DOHH2 (cell line): ENCODE data around the gene FCER1G.
A peak's percentile ranks its signal among the peaks of the same experiment; 100 is the strongest.

Experiments used
- H3F3A ChIP-seq: fragments of 200-600 bp; sonication (generic), shearing (Covaris generic); 2 replicates; pipeline ENCODE4 v1.6.0; 2016; ENCODE audit warnings: antibody characterized with exemption, mild to moderate bottlenecking; ENCODE audit not compliant: control insufficient read depth, insufficient read depth
- H3K27ac ChIP-seq: fragments of 200-600 bp; sonication (generic); 2 replicates; pipeline ENCODE4 v1.5.1; 2014; ENCODE audit warnings: low read depth, mild to moderate bottlenecking, low read length, moderate library complexity
- H3K27me3 ChIP-seq: fragments of 200-600 bp; sonication (generic); 2 replicates; pipeline ENCODE4 v1.6.1; 2014; ENCODE audit warnings: mild to moderate bottlenecking, low read length, mixed read lengths; ENCODE audit not compliant: control insufficient read depth
- H3K36me3 ChIP-seq: fragments of 200-600 bp; sonication (generic); 2 replicates; pipeline ENCODE4 v1.6.1; 2014; ENCODE audit warnings: mild to moderate bottlenecking, low read length, moderate library complexity, mixed read lengths; ENCODE audit not compliant: control insufficient read depth
- H3K4me1 ChIP-seq: fragments of 200-600 bp; sonication (generic); 2 replicates; pipeline ENCODE4 v1.6.1; 2014; ENCODE audit warnings: mild to moderate bottlenecking, low read length, mixed read lengths; ENCODE audit not compliant: control insufficient read depth
- H3K4me2 ChIP-seq: fragments of 200-600 bp; sonication (generic); 2 replicates; pipeline ENCODE4 v1.6.0; 2014; ENCODE audit warnings: mild to moderate bottlenecking, low read length, moderate library complexity
- H3K4me3 ChIP-seq: fragments of 200-600 bp; sonication (generic); 2 replicates; pipeline ENCODE4 v1.5.1; 2014; ENCODE audit warnings: mild to moderate bottlenecking, low read length, mixed read lengths
- H3K79me2 ChIP-seq: fragments of 200-600 bp; sonication (generic); 2 replicates; pipeline ENCODE4 v1.6.1; 2014; ENCODE audit warnings: mild to moderate bottlenecking, low read length, mixed read lengths; ENCODE audit not compliant: control insufficient read depth
- H3K9me2 ChIP-seq: fragments of 200-600 bp; sonication (generic); replicated peaks from 2 replicates; pipeline ENCODE4 v1.6.1; 2014; ENCODE audit warnings: mild to moderate bottlenecking, low read length, mixed read lengths; ENCODE audit not compliant: control insufficient read depth
- H3K9me3 ChIP-seq: fragments of 200-600 bp; sonication (generic); 2 replicates; pipeline ENCODE4 v1.6.1; 2014; ENCODE audit warnings: antibody characterized with exemption, low read length, mixed read lengths; ENCODE audit not compliant: control insufficient read depth, insufficient read depth
- H4K20me1 ChIP-seq: fragments of 200-600 bp; sonication (generic); 2 replicates; pipeline ENCODE4 v1.6.0; 2014; ENCODE audit warnings: low read depth, mild to moderate bottlenecking, antibody characterized with exemption, low read length, moderate library complexity; ENCODE audit not compliant: control insufficient read depth, insufficient read depth
- CTCF ChIP-seq: fragments of 200-600 bp; sonication (generic); IDR thresholded peaks from one replicate; pipeline ENCODE4 v1.5.1; 2014; ENCODE audit warnings: antibody characterized with exemption, mild to moderate bottlenecking, low read depth, low read length; ENCODE audit not compliant: poor library complexity, severe bottlenecking
- EZH2phosphoT487 ChIP-seq: fragments of 200-600 bp; sonication (generic); IDR thresholded peaks from 2 replicates; pipeline ENCODE4 v1.6.1; 2017; ENCODE audit warnings: borderline replicate concordance, mild to moderate bottlenecking, antibody characterized with exemption, low read length, moderate library complexity, mixed read lengths

Gene FCER1G

GRCh38 chr1:161190962-161191521 is 24.1 kb upstream of the FCER1G start:
- TF ChIP-seq CTCF, result no peak
- no peak for TF ChIP-seq EZH2phosphoT487
- Histone ChIP-seq H3K4me1 (peaks cover 41% of the 10 kb centered on the region), H3F3A (peaks cover 14% of the 10 kb centered on the region), H3K27ac (no peak overlapping the region), H3K4me3 (no peak overlapping the region), H3K36me3 (no peaks in the 10 kb centered on the region), H3K27me3 (no peaks in the 10 kb centered on the region), H4K20me1 (no peaks in the 10 kb centered on the region), H3K79me2 (no peaks in the 10 kb centered on the region), H3K9me3 (no peaks in the 10 kb centered on the region), H3K4me2 (no peak overlapping the region), H3K9me2 (no peaks in the 10 kb centered on the region)

GRCh38 chr1:161191971-161192370 is 23.1 kb upstream of the FCER1G start:
- H3F3A ChIP-seq, result 0 out of 2 replicates have a peak, but pooled peaks cover 6% of the 10 kb centered on the region
- H3K79me2 ChIP-seq, result no peaks in the 10 kb centered on the region
- H3K9me2 ChIP-seq, result no peaks in the 10 kb centered on the region
- no peaks in the 10 kb centered on the region for H4K20me1 ChIP-seq
- no peak for TF ChIP-seq CTCF
- no peak for TF ChIP-seq EZH2phosphoT487
- no peak overlapping the region for H3K4me3 ChIP-seq
- no peaks in the 10 kb centered on the region for H3K27me3 ChIP-seq
- no peak overlapping the region for H3K27ac ChIP-seq
- H3K9me3 ChIP-seq, result no peaks in the 10 kb centered on the region
- H3K36me3 ChIP-seq, result no peaks in the 10 kb centered on the region
- no peak overlapping the region for H3K4me2 ChIP-seq
- H3K4me1 ChIP-seq, result peaks cover 32% of the 10 kb centered on the region

- Histone ChIP-seq H3K9me3 (no peaks in the 10 kb centered on the region), H3F3A (0 out of 2 replicates have a peak, but pooled peaks cover 3% of the 10 kb centered on the region), H3K4me2 (no peak overlapping the region), H3K79me2 (no peaks in the 10 kb centered on the region), H3K27ac (no peak overlapping the region), H3K36me3 (no peaks in the 10 kb centered on the region), H3K4me1 (peaks cover 26% of the 10 kb centered on the region), H3K4me3 (no peak overlapping the region), H3K27me3 (no peaks in the 10 kb centered on the region), H4K20me1 (no peaks in the 10 kb centered on the region), H3K9me2 (no peaks in the 10 kb centered on the region)
- peak; percentile 86 for TF ChIP-seq CTCF
- no peak for TF ChIP-seq EZH2phosphoT487
Observed at GRCh38 chr1:161192476-161193465, 22.3 kb upstream of the FCER1G start.
